ENCODE measurements around the gene DNAJB5.

The DNAJB5 gene

DNA sequence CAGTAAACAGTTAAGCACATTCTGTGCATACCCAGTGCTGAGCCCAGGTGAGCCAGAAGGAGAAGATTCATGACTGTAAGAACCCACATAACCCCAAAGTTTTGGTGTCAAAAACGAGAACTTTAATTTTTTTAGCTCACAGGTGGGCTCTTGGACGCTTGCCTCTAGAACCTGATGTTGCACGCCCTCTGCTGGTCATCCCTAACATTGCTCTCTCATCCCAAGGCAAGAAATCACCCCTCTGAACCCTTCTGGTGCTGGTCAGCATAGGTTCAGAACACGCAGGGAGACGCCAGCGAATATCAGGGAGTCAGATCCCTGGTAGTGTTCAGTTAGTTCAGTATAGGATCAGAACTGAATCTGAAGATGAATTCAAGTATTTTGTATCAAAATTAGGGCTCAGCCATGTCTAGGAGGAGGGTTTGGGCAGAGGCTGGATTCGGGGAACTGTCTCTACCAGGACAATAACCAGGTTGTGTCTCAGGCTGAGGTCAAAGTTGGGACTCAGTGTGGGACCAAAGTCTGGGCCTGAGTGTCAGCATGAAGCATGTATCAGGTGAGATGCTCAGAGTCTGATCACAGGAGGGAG, 4.1 kb upstream of the DNAJB5 start:
- DNase-seq, result peak; percentile 71

DNA sequence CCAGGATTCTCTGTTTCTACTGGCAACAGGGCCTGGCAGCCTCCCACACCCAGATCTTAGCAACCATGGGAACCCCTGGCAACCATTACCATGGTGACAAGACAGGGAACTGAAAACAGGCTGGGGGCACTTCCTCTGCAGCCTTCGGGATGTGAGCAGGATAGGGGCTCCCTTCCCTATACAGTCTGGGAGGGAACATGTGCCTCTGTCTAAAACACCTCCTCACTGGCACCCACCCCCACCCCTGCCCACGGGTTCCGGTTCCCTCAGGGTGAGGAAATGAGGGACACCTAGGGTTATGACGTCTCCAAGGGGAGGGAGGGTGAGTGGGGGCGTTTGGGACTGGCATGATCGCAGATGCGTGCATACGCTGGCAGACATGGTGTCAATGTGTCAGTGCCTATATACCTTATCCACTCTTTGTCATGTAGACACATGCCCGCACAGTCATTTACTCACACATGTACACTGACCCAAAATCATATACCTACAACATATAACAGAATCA, 3.0 kb upstream of the DNAJB5 start:
- peak; percentile 58 for DNase-seq

DNA sequence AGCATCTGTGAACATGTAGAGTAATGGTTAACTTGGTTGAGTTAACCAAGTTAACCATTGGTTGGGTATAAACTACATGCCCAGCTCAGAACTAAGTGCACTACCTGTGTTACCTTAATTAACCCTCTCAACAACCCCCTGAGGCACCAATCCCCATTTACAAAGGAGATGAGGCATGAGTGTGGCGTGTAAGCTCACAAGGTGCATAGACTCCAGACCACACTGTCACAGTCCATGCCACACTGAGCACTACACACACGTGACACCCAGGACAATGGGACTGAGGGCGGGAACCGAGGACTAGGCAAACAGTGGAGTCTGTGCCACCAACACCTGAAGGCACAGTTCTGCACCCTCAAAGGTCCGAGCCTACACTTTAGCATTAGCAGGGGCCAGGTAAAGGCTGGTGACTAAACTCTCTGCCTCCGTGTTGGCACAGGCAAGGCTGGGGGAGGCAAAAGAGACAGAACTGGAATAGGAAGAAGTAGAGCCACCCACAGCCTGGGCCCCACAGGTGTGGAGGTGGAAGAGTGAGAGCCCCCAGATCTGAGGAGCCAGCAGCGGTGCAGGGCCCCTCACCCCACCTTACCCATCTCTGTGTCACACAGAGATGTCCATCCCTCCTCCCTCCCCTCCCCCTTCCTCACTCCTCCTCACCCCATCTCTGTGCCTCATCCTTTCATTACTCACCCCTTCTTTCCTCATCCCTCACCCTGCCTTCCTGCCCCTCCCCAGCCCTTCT, 2.2 kb upstream of the DNAJB5 start:
- no peak for DNase-seq

DNA sequence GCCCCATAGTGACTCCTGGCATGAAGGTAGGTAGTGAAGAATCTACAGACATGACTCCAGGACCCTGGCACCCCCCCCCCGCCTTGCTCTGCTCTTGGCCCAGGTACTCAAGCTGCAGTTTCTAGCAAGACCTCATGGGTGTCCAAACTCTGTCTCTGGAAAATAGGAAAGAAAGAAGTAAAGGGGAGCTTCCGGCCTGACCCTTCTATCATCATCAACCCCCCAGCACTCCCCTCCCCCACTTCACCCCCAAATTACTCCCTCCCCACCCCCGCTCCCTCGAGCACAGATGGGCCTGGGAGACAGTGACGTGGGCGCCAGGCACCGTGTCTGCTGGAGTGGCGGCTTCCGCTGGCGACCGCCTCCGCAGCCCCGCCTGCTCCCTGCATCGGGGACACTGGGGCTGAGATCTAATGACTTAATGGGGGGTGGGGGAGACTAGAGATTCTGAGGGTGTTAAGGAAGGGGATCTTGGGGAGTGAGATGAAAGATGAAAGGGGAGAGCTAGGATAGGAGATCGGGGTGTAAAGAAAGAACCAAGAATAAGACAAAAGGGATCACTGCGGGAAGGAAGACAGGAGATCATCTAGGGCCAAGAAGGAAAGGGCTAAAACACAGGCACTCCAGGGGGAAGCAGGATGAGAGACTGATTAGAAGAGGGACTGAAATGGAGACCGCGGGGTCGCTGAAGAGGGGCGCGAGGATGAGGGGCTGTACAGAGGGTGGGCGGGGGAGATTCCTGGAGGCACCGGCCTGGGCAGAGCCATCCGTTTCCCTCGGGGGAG, 1.1 kb upstream of the DNAJB5 start:
- DNase-seq, result peak; percentile 53

DNA sequence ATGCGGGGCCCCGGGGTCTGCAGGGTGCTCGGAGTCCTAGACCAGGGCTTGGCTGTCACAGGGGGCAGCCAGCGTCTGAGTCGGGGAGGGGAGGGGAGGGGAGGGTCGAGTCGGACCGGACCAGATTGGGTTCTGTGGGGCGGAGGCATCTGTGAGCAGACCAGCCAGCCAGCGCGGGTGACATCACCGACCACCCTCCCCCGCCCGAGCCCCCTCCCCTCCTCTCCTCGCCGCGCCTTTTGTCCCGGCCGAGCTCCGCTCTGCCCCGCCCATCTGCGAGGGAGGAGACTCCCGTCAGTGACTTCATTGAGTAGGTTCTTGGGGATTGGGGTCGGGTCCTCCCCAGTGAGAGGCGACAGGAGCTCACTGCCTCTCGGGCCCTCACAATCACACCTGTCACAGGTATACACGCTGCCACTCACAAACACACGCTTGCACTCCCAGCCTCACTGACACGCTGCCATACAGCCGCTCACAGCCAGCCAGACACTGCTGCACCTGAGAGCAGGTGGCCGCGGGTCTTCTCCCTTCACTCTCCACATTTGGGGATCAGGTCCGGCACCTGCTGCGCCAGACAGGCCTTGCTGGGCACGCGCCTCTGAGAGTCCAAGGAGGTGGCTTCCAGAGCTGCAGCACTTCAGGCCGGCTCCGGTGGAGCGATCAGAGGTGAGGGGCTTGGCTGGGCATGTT, 546 bp downstream of the DNAJB5 start:
- peak; percentile 58 for DNase-seq

DNA sequence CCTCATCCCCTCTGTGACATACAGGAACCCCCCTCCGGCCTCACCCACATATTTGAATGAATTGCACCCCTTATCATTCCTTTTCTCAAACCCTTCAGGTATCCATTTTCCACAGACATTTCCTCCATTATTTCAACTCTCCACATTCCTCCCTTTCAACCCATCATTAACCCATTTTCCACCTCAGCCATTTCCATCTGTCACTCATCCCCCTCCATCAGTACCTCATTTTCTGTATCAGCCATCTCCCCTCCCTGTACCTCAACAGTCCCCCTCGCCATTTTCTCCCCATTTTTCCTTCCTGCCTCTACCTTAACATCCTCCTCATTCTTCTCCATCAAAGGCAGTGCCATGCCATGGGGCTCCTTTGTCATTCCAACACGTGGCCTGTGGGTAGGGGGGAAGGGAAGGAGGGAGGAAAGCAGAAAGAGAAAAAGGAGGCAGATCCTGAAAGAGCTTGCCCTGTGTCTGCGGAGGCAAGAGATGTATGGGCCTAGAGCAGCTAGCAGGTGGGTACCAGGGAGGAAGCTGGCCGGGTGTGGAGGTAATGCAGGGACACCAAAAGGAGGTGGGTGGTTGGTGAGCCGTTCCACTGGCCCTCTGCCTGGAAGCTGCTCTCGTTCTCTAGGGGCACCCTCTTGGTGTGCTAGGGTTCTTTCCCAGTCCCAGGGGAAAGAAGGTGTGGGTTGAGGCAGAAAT, 1.5 kb downstream of the DNAJB5 start:
- DNase-seq, result no peak

DNA sequence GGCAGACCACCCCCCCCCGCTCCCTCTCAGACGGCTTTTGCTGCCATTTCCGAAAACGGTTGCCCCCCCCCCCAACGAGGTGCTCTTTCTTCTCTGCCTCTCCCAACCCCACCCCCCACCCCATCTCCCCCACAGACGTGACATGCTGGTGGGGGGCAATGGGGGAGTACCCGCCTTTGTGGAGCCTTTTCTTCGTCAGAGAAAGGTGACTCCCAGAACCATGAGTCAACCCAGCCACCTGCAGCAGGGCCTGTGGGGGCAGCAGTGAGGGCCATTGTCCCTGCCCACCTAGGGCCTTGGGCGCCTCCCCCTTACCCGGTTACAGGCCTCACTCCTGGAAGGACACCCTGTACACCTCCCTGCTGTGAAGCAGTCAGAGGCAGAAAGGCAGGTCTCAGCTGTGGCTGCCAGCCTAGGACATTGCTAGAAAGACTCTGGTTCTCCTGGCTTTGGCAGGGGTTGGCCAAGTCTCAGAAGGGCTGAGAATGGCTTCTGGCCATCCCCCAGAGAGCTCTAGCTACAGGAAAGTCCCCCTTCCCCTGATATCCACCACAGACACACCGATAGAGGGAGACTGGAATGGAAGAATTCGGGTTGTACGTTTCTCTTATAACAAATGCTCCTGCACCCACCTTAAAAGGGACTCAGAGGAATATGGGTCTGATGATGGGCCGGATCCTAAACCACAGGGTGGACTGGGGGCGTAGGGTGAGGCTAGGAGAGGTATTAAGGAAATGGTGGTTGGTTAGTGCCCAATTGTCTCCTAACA, 2.2 kb downstream of the DNAJB5 start:
- no peak for DNase-seq

DNA sequence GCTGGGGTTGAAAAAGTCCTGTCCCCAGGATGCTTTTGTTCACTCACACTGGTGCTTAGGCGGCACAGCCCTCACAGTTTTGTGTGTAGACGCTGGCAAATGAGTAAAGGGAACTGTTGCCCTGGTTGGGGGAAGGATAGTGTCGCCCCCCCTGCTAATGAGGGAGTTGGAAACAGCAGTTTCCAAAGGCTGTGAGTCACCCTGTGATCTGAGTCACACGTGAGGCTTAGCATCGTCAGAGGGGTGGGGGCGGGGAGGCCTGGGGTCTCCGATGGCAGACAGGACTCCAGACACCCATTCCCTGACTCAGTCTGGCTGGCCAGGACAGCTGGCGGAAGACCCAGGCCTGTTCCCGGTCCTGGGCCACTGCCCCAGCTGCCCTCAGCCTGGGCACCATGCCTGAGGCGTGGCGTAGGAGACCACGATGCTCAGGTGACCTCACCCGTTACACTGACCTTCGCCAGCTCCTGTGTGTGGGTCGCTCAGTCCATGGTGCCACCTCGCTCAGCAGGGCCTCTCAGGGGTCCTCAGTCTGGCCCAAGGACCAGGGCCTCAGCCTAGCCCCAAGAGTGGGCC, 2.9 kb downstream of the DNAJB5 start:
- peak; percentile 49 for DNase-seq

DNA sequence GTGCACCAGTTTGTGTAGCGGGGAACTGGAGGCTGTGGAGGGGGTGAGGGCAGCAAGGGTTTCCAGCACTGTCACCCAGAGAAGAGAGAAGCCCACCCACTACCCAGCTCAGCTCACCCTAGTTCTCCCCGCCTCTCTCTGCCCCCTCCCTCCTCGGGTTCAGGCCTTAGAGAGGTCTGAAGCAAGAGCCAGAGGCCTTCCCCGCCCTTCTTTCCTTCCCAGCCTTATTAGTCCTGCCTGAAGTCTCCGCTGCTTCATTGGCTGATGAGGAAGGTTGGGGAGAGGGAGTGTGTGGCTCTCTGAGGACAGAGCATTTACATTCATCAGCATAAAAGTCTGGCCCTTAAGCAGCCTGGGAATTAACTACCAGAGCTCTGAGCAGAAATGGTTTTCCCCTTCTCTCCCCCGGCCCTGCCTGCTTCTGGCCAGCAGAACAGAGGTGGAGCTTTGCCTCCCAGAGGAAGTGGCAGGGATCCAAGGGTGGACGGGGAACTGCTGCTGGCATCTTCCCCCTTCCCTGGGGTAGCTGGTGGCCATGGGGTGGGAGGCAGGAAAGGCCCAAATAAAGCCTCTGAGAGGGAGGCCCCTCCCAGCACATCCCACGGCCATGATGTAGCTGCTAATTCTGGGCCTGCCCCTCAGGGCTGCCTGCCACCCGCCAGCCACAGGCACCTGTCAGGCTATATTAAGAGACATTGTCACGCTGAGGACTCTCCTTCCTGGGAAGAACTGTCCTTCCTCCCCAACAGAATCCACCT, 4.1 kb downstream of the DNAJB5 start:
- DNase-seq, result no peak

DNA sequence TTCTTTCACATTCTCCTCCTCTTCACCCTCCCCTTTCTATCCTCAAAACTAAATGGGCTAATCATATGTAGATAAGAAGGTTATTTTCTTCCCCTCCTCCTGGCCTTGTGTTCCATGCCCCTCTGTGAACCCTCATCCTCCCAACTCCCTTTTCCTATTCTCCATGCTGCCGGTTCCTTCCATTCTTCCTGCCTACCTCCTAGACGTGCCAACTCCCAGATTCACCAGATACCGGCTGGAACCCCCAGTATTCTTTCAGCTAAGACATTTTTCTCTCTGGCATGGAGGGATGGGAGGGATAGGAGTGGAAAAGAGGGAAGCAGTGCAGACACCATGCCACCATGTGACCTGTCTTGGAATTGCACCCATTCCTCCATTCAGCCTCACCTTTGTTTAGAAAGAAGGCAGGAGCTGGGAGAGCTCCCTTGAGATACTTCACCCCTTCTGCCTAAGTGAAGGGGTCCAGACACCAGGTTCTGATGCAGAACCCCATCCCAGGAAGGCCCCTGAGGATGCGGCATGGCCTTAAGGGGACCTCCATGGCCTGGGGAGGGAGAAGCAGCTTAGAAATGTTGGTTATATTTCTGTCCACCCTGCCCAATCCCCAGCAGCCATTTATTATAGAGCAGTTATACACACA, 4.8 kb downstream of the DNAJB5 start:
- DNase-seq, result no peak

DNA sequence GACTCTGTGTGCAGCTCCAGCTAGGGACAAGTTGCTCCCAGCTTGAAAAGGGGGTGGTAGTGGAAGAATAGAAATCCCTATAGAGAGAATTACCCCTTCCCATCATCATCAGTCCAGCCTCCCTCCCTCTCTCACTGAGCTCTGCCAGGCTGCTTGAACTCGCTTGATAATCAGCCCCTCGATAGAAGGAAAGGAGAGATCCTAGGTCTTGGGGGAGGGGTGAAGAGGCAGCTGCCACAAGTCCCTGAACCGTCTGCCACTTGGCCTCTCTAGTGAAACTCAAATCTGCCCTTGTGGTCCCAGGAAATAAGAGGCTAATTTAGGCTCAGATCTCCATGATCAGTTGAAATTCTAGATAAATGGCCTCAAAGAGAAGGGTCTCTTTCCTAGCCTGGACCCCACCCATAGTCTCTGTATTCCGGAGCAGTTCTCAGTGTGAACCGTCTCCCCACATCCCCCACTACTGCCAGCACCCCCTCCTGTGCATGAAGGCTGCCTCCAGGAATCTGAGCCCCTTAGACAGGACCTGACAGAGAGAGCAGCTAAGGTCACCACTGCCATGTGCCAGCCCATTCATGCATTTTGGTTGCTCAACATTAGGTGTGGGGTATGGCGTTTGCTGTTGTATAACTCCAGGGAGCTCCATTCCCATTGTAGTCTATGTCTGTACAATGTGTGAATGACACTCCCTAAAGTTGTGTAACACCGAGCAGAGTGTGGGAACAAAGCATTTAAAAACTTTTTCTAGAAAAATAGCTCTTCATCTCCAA, 5.5 kb downstream of the DNAJB5 start:
- no peak for DNase-seq

DNA sequence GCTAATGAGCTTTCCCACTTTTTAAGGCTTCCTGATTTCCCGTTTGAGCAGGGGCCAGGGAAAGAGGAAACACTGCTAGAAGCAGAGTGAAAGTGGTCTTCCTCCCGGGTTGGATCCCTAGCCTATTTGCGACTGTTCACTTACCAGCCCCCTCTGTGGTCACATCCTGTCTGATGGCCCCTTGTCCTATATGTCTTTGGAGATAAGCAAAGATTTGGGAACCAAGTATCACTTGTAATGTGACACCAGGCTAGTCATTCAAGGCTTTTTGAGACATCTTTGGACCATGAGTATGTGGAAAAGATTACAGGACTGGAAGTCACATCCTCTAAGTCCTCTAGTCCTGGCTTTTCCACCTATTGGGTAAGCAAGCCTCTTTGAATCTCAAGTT, 6.1 kb downstream of the DNAJB5 start:
- no peak for DNase-seq

DNA sequence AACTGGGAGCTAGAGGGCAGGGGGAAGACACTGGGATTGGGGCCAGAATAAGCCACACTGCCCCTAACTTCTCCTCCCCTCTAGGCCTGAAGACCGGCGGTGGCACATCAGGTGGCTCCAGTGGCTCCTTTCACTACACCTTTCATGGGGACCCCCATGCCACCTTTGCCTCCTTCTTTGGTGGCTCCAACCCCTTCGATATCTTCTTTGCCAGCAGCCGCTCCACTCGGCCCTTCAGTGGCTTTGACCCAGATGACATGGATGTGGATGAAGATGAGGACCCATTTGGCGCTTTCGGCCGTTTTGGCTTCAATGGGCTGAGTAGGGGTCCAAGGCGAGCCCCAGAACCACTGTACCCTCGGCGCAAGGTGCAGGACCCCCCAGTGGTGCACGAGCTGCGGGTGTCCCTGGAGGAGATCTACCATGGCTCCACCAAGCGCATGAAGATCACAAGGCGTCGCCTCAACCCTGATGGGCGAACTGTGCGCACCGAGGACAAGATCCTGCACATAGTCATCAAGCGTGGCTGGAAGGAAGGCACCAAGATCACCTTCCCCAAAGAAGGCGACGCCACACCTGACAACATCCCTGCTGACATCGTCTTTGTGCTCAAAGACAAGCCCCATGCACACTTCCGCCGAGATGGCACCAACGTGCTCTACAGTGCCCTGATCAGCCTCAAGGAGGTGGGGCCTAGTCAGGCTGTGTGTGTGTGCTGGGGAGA, 6.8 kb downstream of the DNAJB5 start:
- DNase-seq, result no peak

DNA sequence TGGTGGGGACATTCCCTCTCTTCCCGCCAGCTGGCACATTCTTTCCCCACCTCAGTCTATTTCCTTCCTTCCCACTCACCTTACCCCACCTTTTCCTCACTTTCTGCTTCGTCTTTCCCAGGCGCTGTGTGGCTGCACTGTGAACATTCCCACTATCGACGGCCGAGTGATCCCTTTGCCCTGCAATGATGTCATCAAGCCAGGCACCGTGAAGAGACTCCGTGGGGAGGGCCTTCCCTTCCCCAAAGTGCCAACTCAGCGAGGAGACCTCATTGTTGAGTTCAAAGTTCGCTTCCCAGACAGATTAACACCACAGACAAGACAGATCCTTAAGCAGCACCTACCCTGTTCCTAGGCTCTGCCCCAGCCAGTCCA, 7.3 kb downstream of the DNAJB5 start:
- DNase-seq, result no peak

DNA sequence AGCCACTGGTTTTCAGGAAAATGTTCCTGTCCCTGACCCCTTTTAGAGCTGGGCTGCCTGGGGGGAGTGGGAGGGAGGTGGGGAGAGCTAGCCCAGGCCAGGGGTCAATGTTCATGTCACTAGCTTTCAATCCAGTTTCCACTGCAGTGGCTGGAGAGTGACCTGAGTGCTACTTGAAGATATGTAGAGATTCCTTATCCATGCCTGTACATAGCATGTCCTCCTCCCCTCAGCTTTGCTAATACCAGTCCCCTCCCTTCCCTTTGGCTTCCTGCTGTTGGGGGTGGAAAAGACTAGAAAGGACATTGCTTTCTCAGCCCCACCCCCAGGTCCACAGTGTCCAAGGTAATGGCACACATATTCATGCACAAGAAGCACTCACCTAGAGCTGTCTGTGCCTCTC, 7.8 kb downstream of the DNAJB5 start:
- no peak for DNase-seq

DNA sequence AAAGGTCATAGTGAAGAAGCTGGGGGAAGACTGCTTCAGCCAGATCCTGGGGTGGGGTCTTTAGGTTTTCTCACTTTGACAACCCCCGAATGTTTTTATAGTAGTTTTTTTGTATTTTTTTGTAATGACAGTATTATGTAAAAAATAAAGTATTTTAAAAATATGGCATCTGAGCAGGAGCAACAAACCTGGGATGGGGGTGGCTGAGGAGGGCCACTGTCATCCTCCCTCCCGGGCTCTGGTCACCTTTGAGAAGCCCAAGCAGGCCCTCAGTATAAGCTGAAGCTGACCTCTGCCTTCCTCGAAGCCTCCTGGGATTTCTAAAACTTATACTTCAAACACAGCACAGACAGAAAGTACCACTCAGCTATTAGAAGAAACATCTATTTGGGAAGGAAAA, 8.7 kb downstream of the DNAJB5 start:
- DNase-seq, result no peak

DNA sequence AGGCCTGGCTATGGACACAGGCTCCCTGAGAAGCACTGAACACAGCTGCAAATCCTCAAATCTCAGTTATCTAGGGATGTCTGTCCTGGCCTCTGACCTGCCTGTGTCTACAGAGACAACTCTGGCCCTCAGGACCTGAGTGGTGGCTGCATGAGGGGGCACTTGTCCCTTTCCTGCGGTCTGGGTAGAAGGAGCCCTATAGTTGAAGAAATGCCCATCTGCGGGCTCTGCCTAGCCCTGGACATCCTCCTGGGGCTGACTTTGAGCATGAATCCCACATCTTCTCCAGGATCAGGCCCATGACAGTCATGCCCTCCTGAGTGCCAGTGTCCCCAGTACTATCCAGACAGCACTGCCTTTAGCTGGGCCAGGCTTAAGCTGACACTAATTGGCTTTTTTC, 10.0 kb downstream of the DNAJB5 start:
- DNase-seq, result no peak

DNA sequence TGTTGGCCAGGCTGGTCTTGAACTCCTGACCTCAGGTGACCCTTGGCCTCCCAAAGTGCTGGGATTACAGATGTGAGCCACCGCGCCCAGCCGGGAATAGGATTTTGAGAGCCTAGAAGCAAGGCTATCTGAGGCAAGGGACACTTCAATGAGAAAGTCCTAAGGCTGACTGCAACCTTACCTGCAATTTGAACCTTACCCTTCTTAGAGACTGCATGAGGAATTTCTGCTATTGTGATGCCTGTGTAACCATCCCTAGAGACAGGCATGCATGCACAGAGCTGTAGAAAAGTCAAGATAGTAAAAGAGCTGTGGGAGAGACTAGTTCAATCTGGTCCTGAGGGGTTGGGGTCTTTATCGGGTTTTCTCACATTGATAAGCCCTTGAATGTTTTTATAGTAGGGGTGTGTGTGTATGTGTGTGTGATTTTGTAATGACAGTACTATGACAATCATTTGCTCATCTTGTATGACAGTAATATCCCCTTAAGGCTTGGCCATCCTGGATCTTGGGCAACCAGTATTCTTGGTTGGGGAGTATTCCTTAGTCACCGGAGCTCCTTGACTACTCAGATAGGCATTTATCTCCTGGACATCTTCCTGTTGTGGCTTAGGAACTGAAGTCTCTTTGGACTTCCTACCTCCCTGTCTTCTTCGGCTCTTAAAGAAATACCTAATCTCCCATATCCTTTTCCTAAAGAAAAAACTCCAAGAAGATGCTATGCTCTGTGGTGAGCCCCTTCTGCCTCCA, 11.2 kb downstream of the DNAJB5 start:
- no peak for DNase-seq

Data from CD4-positive, alpha-beta T cell treated with Interleukin-6 for 4 hours (primary cell).